ENCODE results near the gene GARNL3. TPM values are rescaled to one million over a fixed set of nuclear protein-coding genes. Genes with fewer than 3 reads are reported as not detected.
A peak's percentile ranks its signal among the peaks of the same experiment; 100 is the strongest.

The GARNL3 gene
- total and polyA plus RNA-seq, 2 of the 13 experiments (the other 11 are each of a cell fraction or from before 2014, with no cell fraction given) = 3.9 to 11.0 TPM

DNA sequence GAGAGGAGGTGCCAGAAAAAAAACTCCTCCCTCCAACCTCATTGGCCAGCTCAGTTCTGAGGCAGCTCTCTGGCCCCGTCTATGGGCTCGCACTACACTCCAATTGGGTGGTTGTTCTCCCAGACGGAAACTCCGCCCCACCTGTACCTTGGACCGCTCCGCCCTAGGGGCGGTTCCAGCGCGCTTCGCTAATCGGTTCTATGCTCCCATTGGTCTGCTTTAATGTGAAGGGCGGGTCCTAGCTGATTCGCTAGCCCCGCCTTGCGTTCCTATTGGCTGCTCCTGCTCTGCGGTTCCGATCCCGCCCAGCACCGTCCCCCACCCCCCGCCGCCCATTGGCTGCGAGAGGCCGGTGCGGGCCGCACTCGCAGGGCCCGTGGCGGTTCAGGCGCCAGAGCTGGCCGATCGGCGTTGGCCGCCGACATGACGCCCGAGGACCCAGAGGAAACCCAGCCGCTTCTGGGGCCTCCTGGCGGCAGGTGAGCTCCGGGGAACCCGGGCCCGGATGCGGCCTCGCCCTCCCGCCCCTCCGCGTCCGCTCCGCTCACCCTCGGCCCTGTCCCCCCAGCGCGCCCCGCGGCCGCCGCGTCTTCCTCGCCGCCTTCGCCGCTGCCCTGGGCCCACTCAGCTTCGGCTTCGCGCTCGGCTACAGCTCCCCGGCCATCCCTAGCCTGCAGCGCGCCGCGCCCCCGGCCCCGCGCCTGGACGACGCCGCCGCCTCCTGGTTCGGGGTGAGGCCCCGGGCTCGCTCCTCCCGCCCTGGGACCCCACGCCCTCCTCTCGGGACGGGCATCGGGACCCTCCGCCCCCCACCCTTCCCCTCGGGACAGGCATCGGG is 132.5 kb downstream of the GARNL3 start, which contains the start of gene SLC2A8 (continued):
- no peak for TF ChIP-seq KLF6 (CRISPR knock-in tag; IDR thresholded peaks at IDR 0.05)
- no peak for TF ChIP-seq MAFG (CRISPR knock-in tag; IDR thresholded peaks at IDR 0.05)
- no peak for TF ChIP-seq ZNF572 (CRISPR knock-in tag; IDR thresholded peaks at IDR 0.05)
- TF ChIP-seq SMAD3 (CRISPR knock-in tag; IDR thresholded peaks at IDR 0.05) = peak; percentile 2; the same call in 1 of the 2 replicates
- no peak for TF ChIP-seq TCF12 (IDR thresholded peaks at IDR 0.05)
- TF ChIP-seq TCF12 (CRISPR knock-in tag; IDR thresholded peaks at IDR 0.05) = peak; percentile 45; the same call in 1 of the 2 replicates
- TF ChIP-seq ZNF101 (CRISPR knock-in tag; IDR thresholded peaks at IDR 0.05; ENCODE audit: borderline replicate concordance, low read depth) = no peak
- TF ChIP-seq, protein P1, sequence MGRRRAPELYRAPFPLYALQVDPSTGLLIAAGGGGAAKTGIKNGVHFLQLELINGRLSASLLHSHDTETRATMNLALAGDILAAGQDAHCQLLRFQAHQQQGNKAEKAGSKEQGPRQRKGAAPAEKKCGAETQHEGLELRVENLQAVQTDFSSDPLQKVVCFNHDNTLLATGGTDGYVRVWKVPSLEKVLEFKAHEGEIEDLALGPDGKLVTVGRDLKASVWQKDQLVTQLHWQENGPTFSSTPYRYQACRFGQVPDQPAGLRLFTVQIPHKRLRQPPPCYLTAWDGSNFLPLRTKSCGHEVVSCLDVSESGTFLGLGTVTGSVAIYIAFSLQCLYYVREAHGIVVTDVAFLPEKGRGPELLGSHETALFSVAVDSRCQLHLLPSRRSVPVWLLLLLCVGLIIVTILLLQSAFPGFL (CRISPR knock-in tag; IDR thresholded peaks at IDR 0.05) = no peak
- 0 out of 2 replicates have a peak, but pooled peaks have one; percentile 19 for TF ChIP-seq JUND (CRISPR knock-in tag; IDR thresholded peaks at IDR 0.05)
- TF ChIP-seq, protein P2, sequence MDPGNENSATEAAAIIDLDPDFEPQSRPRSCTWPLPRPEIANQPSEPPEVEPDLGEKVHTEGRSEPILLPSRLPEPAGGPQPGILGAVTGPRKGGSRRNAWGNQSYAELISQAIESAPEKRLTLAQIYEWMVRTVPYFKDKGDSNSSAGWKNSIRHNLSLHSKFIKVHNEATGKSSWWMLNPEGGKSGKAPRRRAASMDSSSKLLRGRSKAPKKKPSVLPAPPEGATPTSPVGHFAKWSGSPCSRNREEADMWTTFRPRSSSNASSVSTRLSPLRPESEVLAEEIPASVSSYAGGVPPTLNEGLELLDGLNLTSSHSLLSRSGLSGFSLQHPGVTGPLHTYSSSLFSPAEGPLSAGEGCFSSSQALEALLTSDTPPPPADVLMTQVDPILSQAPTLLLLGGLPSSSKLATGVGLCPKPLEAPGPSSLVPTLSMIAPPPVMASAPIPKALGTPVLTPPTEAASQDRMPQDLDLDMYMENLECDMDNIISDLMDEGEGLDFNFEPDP (CRISPR knock-in tag; conservative IDR thresholded peaks at IDR 0.05) = no peak
- no peak for TF ChIP-seq AGO2 (optimal IDR thresholded peaks at IDR 0.05; ENCODE audit: low read depth, low read length)
- peak; percentile 24; the same call in 1 of the 2 replicates for TF ChIP-seq ZNF205 (CRISPR knock-in tag; IDR thresholded peaks at IDR 0.05)
- TF ChIP-seq ZSCAN21 (CRISPR knock-in tag; IDR thresholded peaks at IDR 0.05; ENCODE audit: borderline replicate concordance) = no peak; the same call in 1 of the 2 replicates
- peak; percentile 74 for TF ChIP-seq ZNF766 (CRISPR knock-in tag; IDR thresholded peaks at IDR 0.05; ENCODE audit: borderline replicate concordance)
- TF ChIP-seq, protein P3, sequence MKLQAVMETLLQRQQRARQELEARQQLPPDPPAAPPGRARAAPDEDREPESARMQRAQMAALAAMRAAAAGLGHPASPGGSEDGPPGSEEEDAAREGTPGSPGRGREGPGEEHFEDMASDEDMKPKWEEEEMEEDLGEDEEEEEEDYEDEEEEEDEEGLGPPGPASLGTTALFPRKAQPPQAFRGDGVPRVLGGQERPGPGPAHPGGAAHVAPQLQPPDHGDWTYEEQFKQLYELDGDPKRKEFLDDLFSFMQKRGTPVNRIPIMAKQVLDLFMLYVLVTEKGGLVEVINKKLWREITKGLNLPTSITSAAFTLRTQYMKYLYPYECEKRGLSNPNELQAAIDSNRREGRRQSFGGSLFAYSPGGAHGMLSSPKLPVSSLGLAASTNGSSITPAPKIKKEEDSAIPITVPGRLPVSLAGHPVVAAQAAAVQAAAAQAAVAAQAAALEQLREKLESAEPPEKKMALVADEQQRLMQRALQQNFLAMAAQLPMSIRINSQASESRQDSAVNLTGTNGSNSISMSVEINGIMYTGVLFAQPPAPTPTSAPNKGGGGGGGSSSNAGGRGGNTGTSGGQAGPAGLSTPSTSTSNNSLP (IDR thresholded peaks at IDR 0.05; ENCODE audit: low read depth, low read length) = no peak
- TF ChIP-seq ZNF367 (CRISPR knock-in tag; IDR thresholded peaks at IDR 0.05; ENCODE audit: borderline replicate concordance) = 0 out of 2 replicates have a peak, but pooled peaks have one; percentile 71
- TF ChIP-seq DPF2 (CRISPR knock-in tag; IDR thresholded peaks at IDR 0.05; ENCODE audit: borderline replicate concordance, low read depth) = no peak
- no peak for TF ChIP-seq MYNN (CRISPR knock-in tag; IDR thresholded peaks at IDR 0.05; ENCODE audit: low read depth)
- TF ChIP-seq ASH2L (IDR thresholded peaks at IDR 0.05; ENCODE audit: insufficient read length, low read depth, low read length) = peak; percentile 26
- TF ChIP-seq PAX8 (CRISPR knock-in tag; IDR thresholded peaks at IDR 0.05; ENCODE audit: borderline replicate concordance) = no peak
- peak; percentile 25; the same call in 1 of the 2 replicates for TF ChIP-seq YEATS2 (CRISPR knock-in tag; IDR thresholded peaks at IDR 0.05; ENCODE audit: borderline replicate concordance)
- peak; percentile 43; the same call in 1 of the 2 replicates for TF ChIP-seq ELF3 (CRISPR knock-in tag; IDR thresholded peaks at IDR 0.05)
- TF ChIP-seq, protein P4, sequence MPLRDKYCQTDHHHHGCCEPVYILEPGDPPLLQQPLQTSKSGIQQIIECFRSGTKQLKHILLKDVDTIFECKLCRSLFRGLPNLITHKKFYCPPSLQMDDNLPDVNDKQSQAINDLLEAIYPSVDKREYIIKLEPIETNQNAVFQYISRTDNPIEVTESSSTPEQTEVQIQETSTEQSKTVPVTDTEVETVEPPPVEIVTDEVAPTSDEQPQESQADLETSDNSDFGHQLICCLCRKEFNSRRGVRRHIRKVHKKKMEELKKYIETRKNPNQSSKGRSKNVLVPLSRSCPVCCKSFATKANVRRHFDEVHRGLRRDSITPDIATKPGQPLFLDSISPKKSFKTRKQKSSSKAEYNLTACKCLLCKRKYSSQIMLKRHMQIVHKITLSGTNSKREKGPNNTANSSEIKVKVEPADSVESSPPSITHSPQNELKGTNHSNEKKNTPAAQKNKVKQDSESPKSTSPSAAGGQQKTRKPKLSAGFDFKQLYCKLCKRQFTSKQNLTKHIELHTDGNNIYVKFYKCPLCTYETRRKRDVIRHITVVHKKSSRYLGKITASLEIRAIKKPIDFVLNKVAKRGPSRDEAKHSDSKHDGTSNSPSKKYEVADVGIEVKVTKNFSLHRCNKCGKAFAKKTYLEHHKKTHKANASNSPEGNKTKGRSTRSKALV (CRISPR knock-in tag; IDR thresholded peaks at IDR 0.05) = peak; percentile 53; the same call in 1 of the 2 replicates
- TF ChIP-seq DNMT3B (CRISPR knock-in tag; conservative IDR thresholded peaks at IDR 0.05) = no peak
